ENCODE measurements around the gene ARFGAP1. TPM values are rescaled to one million over a fixed set of nuclear protein-coding genes. Genes with fewer than 3 reads are reported as not detected.

ARFGAP1 gene
- total RNA-seq = 100 to 1,000 TPM; 108 to 128 TPM
- total RNA-seq = 102 to 125 reads per million in 2 donors

DNA sequence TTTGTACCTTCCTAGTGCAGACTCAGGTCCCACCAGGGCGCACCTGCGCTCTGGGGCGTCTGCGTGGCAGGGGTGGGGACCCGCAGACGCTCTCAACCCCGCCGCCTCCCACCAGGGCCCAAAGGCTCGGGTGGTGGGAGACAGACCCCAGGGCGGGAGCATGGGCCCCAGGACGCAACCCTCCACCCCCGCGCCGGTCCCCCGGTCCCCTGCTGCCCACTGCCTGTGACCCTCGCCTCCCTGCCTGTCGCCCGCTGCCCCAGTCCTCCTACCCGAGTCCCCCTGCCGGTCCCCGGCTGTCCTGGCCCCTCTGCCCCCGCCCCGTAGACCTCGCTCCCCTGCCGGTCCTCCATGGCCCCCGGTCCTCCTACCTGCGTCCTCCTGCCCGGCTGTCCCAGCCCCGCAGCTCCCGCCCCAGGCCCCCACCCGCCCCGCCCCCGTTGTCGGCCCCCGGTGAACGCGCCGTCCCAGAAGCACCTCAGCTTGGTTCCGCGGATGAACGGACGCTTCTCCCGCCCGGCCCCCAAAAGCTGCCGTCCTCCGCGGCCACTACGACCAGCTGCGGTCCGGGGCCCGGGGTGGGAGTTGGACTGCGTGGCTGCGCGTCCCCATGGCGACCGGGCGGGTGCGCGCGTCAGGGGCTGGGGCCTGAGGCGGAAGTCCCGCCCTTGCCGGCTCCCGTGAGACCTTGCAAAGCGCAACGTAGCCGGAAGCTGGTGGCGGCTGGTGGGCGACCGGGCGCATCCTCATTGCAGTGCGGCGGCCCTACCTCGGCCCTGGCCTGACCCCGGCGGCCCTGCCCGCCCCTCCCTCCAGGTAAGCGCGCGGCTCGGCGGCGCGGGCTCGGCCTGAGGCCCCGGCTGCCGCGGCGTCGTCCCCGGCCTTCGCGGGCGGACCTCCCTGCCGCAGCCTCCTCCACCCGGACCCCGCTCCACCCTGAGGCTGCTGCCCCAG, at the start of gene ARFGAP1:
Gene ARFGAP1, plus strand, starts transcription at position 709 of the 954 bp plus-strand sequence. CDS start 2,768 bp downstream, outside the sequence.
- ATAC-seq (peak; percentile 96), DNase-seq (peak; percentile 79 to 84 (median 79))
- H3K9me3 ChIP-seq (ENCODE audit: control insufficient read depth, low read length, poor library complexity, severe bottlenecking) = no peaks in the 10 kb centered on the region
- peak within 1 kb of the TSS; percentile 94 for H3K4me3 Mint-ChIP-seq
- H3K4me1 Mint-ChIP-seq = peaks cover 23% of the 10 kb centered on the region
- H3K36me3 Mint-ChIP-seq (ENCODE audit: low read depth) = no peaks in the 10 kb centered on the region
- H3K27me3 Mint-ChIP-seq = no peaks in the 10 kb centered on the region
- peak within 1 kb of the TSS; percentile 62 for H3K27ac Mint-ChIP-seq

DNA sequence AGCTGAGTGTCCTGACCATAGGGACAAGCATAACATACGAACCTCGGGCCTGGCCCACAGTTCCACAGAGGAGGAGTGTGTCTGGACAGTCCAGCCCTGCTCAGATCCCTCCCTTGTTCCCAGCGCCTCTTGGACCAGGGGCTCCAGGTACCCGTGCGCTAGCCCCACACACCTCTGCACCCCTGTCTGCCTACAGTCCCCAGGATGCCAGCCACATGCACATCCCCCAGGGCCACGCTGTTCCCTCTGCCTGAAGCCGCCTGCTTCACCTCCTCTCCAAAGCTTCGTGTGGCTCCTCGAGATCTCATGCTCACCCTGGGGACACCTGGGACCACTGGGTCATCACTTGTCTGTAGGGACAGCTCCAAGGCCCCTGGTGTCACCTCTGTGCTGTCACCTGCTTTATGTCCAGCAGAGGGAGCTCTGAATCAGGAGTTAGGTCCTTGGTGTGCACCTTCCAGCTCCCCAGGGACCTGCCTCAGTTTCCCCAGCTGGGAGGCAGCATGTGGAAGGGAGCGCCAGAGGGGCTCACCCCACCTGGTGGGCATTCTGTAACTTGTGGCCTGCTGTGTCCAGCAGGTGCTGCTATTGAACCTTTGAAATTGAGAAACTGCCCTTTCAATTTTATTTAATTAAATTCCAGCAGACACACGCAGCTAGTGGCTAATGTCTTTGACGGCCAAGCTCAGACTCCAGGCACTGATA, 49.3 kb upstream of the ARFGAP1 start:
- H3K4me3 Mint-ChIP-seq = no peak overlapping the region
- no peaks in the 10 kb centered on the region for H3K9me3 ChIP-seq (ENCODE audit: control insufficient read depth, low read length, poor library complexity, severe bottlenecking)
- no peaks in the 10 kb centered on the region for H3K36me3 Mint-ChIP-seq (ENCODE audit: low read depth)
- H3K4me1 Mint-ChIP-seq = peaks cover 3% of the 10 kb centered on the region
- DNase-seq (peak in 1 of 3 donors; percentile 32), ATAC-seq (peak; percentile 74)
- peaks cover 9% of the 10 kb centered on the region for H3K27me3 Mint-ChIP-seq
- no peak overlapping the region for H3K27ac Mint-ChIP-seq

DNA sequence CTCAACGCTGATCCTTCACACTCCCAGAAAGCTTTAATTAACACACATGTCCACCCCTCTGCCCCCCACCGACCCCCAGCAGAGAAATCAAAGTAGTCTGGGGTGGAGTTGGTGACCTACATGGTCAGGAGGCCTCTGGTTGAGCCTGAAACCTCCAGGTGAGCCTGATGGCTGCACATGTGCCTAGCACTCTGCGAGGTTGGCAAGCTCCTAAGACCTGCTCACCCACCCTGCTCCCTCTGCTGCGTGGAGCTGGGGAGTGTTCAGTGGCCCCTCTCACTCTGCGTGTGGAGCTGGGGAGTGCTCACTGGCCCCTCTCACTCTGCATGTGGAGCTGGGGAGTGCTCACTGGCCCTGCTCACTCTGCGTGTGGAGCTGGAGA, 48.8 kb upstream of the ARFGAP1 start:
- no peak for ATAC-seq
- no peaks in the 10 kb centered on the region for H3K36me3 Mint-ChIP-seq (ENCODE audit: low read depth)
- H3K27me3 Mint-ChIP-seq = peaks cover 13% of the 10 kb centered on the region
- H3K4me3 Mint-ChIP-seq = no peak overlapping the region
- no peaks in the 10 kb centered on the region for H3K9me3 ChIP-seq (ENCODE audit: control insufficient read depth, low read length, poor library complexity, severe bottlenecking)
- H3K4me1 Mint-ChIP-seq = peaks cover 3% of the 10 kb centered on the region
- no peak for DNase-seq
- no peak overlapping the region for H3K27ac Mint-ChIP-seq

DNA sequence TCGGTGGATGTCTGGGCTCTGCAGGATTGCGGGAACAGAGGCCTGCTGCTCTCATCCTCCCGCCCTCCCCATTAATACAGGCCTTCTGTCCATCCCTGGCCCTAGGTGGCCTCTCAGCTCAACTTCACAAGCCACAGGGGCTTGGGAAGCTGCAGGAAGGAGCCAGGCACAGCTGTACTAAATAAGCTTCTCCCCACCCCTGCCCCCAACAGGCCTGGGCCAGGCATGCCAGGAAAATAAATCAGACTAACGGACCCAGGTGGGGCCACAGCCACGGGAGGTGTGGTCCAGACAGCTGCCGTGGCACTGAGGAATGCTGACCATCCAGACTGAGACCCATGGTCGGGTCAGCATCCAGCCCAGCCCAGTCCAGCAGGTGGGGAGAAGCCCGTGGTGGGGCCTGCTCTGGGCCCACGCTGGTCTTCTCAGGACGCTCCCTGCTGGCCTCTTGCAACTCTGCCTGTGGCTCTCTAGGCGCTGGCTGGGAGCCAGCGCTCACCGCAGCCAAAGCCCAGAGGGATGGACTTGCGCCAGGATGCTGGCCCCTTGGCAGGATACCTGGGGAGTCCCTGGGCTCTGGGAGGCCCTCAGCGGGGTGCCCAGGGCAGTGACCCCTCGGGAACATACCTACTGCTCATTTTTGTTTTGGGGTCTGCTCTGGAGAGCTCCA, 48.1 kb upstream of the ARFGAP1 start:
- no peak overlapping the region for H3K27ac Mint-ChIP-seq
- H3K27me3 Mint-ChIP-seq = peaks cover 20% of the 10 kb centered on the region
- H3K36me3 Mint-ChIP-seq (ENCODE audit: low read depth) = no peaks in the 10 kb centered on the region
- DNase-seq = no peak
- H3K4me3 Mint-ChIP-seq = no peak overlapping the region
- no peak for ATAC-seq
- no peaks in the 10 kb centered on the region for H3K9me3 ChIP-seq (ENCODE audit: control insufficient read depth, low read length, poor library complexity, severe bottlenecking)
- H3K4me1 Mint-ChIP-seq = peaks cover 3% of the 10 kb centered on the region

DNA sequence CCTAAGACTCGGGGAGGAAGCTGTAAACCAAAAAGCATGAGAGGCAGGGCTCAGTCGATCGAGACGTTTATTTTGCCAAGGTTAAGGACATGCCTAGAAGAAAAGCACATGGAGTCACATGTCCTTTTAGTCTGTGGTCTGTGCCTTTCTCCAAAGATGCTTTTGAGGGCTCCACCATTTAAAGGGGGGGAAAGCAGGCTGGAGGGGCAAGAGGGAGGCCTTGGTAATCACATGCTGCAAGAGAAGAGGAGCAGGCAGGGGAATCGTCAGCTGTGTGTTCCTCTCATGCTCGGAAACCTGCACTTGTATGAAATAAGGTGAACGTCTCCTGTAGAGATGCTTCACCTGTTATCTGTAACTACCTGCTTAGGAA, 47.5 kb upstream of the ARFGAP1 start:
- Mint-ChIP-seq H3K4me1 (peaks cover 3% of the 10 kb centered on the region), H3K27me3 (peaks cover 24% of the 10 kb centered on the region), H3K27ac (no peak overlapping the region), H3K4me3 (no peak overlapping the region), H3K36me3 (ENCODE audit: low read depth) (no peaks in the 10 kb centered on the region)
- ATAC-seq (no peak), DNase-seq (no peak)
- no peaks in the 10 kb centered on the region for H3K9me3 ChIP-seq (ENCODE audit: control insufficient read depth, low read length, poor library complexity, severe bottlenecking)

DNA sequence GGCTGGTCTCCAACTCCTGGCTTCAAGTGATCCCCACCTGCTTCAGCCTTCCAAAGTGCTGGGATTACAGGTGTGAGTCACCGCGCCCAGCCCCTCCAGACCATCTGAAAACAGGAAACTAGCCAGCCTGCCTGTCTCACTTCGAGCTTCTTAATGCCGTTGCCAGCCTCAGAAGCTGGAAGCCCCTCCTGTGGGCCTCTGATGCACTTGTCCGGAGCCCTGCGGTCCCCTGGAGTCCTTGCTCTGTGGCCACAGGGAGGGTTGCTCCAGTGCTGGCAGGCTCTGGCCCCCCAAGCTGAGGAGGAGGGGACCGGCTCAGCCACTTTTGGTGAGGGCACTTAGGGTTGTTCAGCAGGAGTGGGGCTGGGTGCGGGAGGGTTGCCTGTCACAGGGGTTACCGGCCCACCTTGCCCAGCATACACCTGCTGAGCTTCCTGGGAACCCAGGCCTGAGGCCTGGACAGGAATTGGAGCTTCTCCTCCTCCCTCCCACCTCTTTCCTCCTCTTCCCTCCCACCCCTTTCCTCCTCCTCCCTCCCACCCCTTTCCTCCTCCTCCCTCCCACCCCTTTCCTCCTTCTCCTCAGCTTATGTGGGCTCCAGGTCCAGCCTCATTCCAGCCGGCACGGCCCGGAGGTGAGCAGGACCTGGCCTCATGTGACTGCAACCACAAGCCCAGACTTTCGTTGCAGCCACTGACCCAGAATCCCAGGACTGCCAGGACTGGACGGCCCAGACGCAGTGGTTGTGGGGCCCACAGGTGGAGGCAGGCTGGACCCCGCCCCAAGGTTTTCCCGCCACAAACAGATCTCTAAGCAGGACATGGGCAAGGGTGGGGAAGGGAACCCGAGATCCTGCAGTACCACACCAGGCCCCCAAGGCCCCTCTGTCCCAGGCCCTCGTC, 46.3 kb upstream of the ARFGAP1 start:
- DNase-seq (no peak), ATAC-seq (no peak)
- Mint-ChIP-seq H3K27me3 (peaks cover 29% of the 10 kb centered on the region), H3K36me3 (ENCODE audit: low read depth) (no peaks in the 10 kb centered on the region), H3K27ac (no peak overlapping the region), H3K4me1 (peaks cover 3% of the 10 kb centered on the region), H3K4me3 (no peak overlapping the region)
- no peaks in the 10 kb centered on the region for H3K9me3 ChIP-seq (ENCODE audit: control insufficient read depth, low read length, poor library complexity, severe bottlenecking)

DNA sequence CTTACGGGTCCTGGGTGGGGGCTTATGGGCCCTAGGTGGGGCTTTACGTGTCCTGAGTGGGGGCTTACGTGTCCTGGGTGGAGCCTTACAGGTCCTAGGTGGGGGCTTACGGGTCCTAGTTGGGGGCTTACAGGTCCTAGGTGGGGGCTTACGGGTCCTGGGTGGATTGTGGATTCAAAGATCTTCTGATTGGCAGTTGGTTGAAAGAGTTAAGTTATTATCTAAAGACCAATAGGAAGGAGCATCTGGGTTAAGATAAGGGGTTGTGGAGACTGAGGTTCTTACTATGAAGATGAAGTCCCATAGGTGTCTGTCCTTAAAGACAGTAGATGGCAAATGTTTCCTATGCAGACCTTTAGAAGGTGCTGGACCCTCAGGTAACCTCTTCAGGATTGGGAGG, 45.4 kb upstream of the ARFGAP1 start:
- no peak overlapping the region for H3K27ac Mint-ChIP-seq
- DNase-seq = no peak
- ATAC-seq = no peak
- H3K4me3 Mint-ChIP-seq = no peak overlapping the region
- H3K27me3 Mint-ChIP-seq = peaks cover 38% of the 10 kb centered on the region
- no peaks in the 10 kb centered on the region for H3K36me3 Mint-ChIP-seq (ENCODE audit: low read depth)
- H3K9me3 ChIP-seq (ENCODE audit: control insufficient read depth, low read length, poor library complexity, severe bottlenecking) = no peaks in the 10 kb centered on the region
- peaks cover 3% of the 10 kb centered on the region for H3K4me1 Mint-ChIP-seq

DNA sequence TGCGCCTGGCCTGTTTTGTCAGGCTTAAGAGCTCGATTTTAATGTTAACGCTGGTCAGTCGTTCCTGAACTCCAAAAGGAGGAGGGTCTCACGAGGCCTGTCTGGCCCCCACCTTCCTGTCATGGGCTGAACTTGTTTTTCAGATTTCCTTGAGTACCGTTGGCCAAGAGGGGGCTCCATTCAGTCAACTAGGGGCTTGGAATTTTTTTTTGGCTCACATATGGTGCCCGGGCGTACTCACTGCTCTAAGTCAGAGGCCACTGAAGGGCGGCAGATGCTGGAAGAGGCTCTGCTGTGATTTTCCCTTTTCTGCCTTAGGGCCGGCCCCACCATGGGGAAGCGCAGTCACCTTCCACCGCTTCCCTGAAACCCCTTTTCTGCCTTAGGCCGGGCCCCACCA, 43.8 kb upstream of the ARFGAP1 start:
- no peaks in the 10 kb centered on the region for H3K4me1 Mint-ChIP-seq
- no peaks in the 10 kb centered on the region for H3K9me3 ChIP-seq (ENCODE audit: control insufficient read depth, low read length, poor library complexity, severe bottlenecking)
- H3K27ac Mint-ChIP-seq = no peak overlapping the region
- H3K27me3 Mint-ChIP-seq = peaks cover 48% of the 10 kb centered on the region
- no peak overlapping the region for H3K4me3 Mint-ChIP-seq
- ATAC-seq (no peak), DNase-seq (no peak)
- H3K36me3 Mint-ChIP-seq (ENCODE audit: low read depth) = no peaks in the 10 kb centered on the region

DNA sequence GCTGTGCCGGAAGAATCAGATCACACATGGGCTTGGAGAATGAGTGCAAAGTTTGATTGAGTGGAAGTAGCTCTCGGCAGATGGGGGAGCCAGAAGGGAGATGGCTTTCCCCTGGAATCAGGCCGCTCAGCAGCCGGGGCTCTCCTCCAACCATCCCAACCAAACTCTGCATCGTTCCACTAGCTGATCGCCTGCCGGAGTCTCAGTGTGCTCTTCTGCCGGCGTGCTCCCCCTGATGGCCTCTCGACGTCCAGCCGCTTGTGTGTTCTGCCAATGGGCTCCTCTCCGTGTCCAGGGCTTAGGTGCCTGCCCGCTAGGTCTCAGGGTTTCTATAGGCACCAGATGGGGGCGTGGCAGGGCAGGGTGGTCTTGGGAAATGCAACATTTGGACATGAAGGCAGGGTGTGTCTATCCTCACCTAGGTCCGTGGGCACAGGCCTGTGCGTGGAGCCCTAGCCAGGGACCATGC, 41.8 kb upstream of the ARFGAP1 start:
- ATAC-seq (no peak), DNase-seq (no peak)
- Mint-ChIP-seq H3K27me3 (peaks cover 48% of the 10 kb centered on the region), H3K4me1 (no peaks in the 10 kb centered on the region), H3K4me3 (no peak overlapping the region), H3K27ac (no peak overlapping the region), H3K36me3 (ENCODE audit: low read depth) (no peaks in the 10 kb centered on the region)
- no peaks in the 10 kb centered on the region for H3K9me3 ChIP-seq (ENCODE audit: control insufficient read depth, low read length, poor library complexity, severe bottlenecking)

DNA sequence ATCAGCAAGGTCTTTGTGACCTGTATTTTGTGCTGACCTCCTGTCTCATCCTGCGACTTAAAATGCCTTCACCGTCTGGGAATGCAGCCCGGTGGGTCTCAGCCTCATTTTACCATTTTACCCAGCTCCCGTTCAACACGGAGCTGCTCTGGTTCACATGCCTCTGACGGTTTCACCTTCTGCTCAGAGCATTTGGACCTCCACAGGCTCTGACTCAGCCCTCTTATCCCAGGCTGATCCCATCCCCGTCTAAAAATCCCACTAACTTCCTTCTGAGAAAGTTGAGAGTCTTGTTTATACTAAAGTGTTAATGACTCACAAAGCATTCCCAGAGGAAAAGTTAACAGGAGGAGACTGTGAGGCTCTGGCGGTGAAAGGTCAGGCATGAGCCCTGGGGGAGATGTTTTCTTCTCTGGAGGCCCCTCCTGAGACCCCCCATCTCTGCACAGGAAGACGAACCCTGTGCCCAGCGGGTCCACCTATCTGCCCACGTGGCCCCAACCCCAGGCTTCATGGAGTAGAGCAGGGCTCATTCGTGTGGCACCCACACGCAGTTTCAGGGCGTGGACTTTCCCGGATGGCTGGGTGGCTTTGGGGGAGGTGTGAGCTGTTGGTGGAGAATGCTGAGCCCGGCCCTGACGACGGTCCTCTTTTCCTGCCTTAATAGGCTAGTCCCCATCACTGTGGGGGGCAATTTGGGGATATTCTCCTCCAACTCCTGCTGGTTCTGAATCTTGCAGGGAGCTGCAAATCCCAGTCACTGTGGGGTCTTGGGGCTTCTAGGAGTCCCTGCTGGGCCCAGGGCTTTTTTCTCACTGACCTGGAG, 40.2 kb upstream of the ARFGAP1 start:
- Mint-ChIP-seq H3K27ac (no peak overlapping the region), H3K27me3 (peaks cover 48% of the 10 kb centered on the region), H3K4me1 (no peaks in the 10 kb centered on the region), H3K4me3 (no peak overlapping the region), H3K36me3 (ENCODE audit: low read depth) (no peaks in the 10 kb centered on the region)
- DNase-seq = no peak
- ATAC-seq = no peak
- H3K9me3 ChIP-seq (ENCODE audit: control insufficient read depth, low read length, poor library complexity, severe bottlenecking) = no peaks in the 10 kb centered on the region

DNA sequence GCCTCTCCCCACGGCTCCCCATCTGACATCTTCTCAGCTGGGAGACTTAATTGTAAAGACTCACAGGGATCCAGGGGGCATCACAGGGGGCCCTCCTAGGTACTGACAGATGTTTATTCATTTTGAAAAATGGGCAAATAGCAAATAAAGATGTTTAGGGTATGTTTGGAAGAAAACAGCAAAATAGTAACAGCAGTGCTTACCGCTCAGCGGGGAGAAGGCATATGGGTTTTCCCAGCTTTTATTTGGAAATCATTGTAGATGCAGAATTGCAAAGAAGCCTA, 39.6 kb upstream of the ARFGAP1 start:
- H3K27ac Mint-ChIP-seq = no peak overlapping the region
- no peaks in the 10 kb centered on the region for H3K36me3 Mint-ChIP-seq (ENCODE audit: low read depth)
- ATAC-seq (no peak), DNase-seq (no peak)
- no peaks in the 10 kb centered on the region for H3K4me1 Mint-ChIP-seq
- H3K27me3 Mint-ChIP-seq = peaks cover 48% of the 10 kb centered on the region
- H3K4me3 Mint-ChIP-seq = no peak overlapping the region
- H3K9me3 ChIP-seq (ENCODE audit: control insufficient read depth, low read length, poor library complexity, severe bottlenecking) = no peaks in the 10 kb centered on the region

DNA sequence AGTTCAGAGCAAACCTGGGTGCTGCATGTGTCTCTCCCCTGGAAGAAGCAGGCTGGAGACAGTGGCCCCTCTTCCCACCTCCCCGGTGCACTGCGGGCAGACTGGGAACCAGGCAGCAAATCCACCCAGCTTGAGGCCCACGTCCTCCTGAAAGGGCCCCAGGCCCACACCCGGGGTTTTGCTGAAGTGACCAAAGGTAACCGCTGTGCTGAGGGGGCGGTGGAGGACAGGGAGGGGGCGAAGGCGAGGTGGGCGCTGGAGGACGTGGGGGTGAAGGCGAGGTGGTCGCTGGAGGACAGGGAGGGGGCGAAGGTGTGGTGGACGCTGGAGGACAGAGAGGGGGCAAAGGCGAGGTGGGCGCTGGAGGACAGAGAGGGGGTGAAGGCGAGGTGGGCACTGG, 38.7 kb upstream of the ARFGAP1 start:
- H3K27me3 Mint-ChIP-seq = peaks cover 43% of the 10 kb centered on the region
- no peak for ATAC-seq
- no peaks in the 10 kb centered on the region for H3K4me1 Mint-ChIP-seq

More for the DNA sequence above, 38.7 kb upstream of the ARFGAP1 start:
- H3K4me3 Mint-ChIP-seq = no peak overlapping the region
- no peak for DNase-seq
- no peak overlapping the region for H3K27ac Mint-ChIP-seq
- no peaks in the 10 kb centered on the region for H3K9me3 ChIP-seq (ENCODE audit: control insufficient read depth, low read length, poor library complexity, severe bottlenecking)
- H3K36me3 Mint-ChIP-seq (ENCODE audit: low read depth) = no peaks in the 10 kb centered on the region
